Left colon (tissue), 2 donors: ENCODE measurements around the gene COL7A1. TPM values are rescaled to one million over a fixed set of nuclear protein-coding genes. Genes with fewer than 3 reads are reported as not detected.
"Not testable (repeated sequence)": the region's sequence is repeated elsewhere in the genome, so short reads cannot be mapped to it uniquely, and the experiment has no call there.

Source experiments
- ATAC-seq: fragments of 200-7000 bp; cut with Tn5 transposase; one replicate; pipeline ENCODE4 v1.9.1; 2020; ENCODE audit warnings: mild to moderate bottlenecking, moderate library complexity
- DNase-seq, 2 donors: peaks; one replicate each; pipeline ENCODE4 v3.0.0-alpha.2; 2020
- intact Hi-C, 2 donors: fragments of 100-400 bp; cut with DNase I in 1 of 2; cut with micrococcal nuclease in 1 of 2; formaldehyde crosslinking; loops; one replicate each; pipeline versions ENCODE4 v1.11.2 to v1.14.0; 2022; cut with DNase I, micrococcal nuclease
- total RNA-seq, 2 donors: library from RNA; stranded (reverse); fragmentation: NEBNext Ultra II Directional; extraction: Animal tissue kit (Norgen Biotek cat#: 25700); gene quantifications; one replicate each; pipeline ENCODE4 v1.2.1, GENCODE V29; 2021
- donor health status: DM: no; HTN: no; CAD: no.
- donor health status: DM: yes; HTN: yes; CAD: no.

COL7A1 gene
- total RNA-seq, 2 donors from 2014 or later: 4.5 to 5.7 TPM

DNA sequence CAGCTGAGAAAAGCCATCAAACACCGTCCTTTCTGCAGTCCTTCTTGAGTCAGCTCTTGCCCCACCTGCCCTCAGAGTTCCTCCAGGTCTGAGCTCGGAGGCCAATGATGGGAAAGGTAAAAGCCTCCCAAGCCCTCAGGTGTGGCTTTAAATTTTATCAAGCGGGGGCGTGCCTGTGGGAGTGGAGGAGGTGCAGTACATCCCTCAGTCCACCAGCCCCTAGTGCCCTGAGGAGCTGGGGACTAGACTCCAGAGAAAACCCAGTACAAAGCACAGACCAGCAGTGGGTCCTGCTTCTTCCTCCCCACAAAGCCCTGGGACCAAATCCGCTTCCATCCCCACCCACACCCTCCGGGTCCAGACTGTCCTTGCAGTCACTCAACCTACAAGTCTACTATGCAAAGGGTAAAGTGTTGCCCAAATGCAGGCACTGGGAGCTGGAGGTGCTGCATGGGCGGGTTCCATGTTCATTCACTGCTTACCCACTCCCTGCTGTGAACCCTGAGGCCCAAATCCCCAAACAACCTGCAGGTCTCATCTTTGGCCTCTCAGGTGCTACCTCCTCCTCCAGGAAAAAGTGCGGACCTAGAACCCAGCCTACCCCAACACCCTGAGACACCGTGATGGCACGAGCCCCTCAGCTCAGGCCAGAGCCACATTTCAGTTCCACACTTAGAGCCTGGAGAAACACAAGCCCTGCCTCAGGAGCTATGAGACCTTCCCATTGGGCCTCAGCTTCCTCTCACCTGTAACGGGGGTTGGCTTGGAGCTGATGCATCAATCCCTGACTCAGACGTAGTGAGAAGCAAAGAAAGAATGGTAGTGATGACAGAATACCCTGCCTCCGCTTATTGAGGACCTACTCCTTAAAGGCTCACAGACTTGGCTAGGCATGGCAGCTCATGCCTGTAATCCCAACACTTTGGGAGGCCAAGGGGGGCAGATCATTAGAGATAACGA lies 41.0 kb downstream of the COL7A1 start:
- intact Hi-C loops: loop anchor here in 1 of 2 donors (5.0 kb wide), 1 partner anchor 92 kb away; no protein-coding TSS in a partner anchor
- ATAC-seq: no peak
- no peak for DNase-seq

DNA sequence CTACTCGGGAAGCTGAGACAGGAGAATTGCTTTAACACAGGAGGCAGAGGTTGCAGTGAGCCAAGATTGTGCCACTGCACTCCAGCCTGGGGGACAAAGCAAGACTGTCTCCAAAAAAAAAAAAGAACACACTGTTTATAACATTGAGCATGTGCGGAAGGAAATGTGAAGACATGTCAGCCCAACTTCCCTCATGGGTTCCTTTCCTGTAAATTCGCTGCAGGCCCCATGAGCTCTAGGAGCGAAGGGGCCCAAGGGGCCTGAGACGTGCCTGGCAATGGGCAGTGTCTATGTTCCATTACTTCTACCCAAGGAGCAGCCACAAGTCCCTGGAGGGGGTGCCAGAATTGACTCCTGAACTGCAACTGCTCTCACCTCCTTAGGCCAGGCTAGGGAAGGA lies 41.8 kb downstream of the COL7A1 start:
- ATAC-seq (no peak), DNase-seq (no peak)
- intact Hi-C loops: loop anchor here in 1 of 2 donors (5.0 kb wide), 1 partner anchor 91 kb away; no protein-coding TSS in a partner anchor

DNA sequence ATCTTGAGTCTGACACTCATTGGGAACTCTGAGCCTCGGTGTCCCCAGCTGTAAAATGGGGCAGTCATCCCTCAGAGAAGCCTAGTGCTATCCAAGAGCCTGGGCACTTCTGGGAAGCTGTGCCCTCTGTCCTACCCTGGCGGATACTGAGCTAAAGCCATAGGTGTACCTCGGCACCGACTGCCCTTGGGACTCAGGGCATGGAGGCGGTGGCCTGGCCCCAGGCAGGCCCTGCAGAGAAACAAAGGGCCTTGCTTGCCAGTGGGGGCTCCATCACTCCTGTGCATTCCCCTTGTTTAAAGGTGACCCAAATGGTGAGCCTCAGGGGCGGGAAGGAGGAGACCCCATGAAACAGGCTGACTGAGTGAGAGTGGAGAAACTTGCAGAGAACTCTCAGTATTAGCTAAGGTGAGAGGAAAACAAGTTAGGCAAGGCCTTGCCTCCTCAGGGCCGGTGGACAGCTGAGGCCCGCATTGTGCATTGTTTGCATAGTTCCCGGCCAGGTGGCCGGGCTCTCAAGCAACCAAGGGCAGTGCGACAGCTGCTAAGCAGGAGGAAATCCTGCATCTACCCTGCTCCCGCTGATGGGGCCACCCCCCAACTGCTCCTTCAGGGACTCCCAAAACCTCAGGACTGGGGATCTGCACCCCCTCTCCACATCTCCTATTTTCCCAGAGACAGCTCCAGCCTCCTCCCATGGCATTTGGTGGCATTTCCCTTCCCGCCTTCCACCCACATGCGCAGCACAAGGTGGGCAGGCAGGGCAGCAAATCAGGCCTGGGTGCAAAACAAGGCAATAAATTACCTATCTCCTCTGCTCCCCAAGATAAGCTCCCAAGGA lies 42.8 kb downstream of the COL7A1 start:
- intact Hi-C loops: loop anchor here in 1 of 2 donors (5.0 kb wide), 1 partner anchor 90 kb away; no protein-coding TSS in a partner anchor
- DNase-seq (peak in 1 of 2 donors; percentile 38), ATAC-seq (peak; percentile 10)

DNA sequence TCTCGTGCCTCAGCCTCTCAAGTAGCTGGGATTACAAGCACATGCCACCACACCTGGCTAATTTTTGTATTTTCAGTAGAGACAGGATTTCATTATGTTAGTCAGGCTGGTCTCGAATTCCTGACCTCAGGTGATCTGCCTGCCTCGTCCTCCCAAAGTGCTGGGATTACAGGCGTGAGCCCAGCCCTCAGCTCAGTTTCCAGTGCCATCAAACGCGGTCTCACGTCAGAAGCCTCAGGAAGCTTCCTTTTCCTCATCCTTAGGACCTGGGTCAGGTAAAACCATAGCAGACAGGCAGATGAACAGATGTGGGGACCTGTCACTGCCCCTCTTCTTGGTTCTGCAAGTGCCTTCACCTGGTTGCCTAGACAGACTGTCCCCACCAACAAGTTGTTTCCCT lies 43.5 kb downstream of the COL7A1 start:
- not testable (repeated sequence) for ATAC-seq, DNase-seq
- intact Hi-C loops: loop anchor here in 1 of 2 donors (5.0 kb wide), 1 partner anchor 89 kb away; no protein-coding TSS in a partner anchor

DNA sequence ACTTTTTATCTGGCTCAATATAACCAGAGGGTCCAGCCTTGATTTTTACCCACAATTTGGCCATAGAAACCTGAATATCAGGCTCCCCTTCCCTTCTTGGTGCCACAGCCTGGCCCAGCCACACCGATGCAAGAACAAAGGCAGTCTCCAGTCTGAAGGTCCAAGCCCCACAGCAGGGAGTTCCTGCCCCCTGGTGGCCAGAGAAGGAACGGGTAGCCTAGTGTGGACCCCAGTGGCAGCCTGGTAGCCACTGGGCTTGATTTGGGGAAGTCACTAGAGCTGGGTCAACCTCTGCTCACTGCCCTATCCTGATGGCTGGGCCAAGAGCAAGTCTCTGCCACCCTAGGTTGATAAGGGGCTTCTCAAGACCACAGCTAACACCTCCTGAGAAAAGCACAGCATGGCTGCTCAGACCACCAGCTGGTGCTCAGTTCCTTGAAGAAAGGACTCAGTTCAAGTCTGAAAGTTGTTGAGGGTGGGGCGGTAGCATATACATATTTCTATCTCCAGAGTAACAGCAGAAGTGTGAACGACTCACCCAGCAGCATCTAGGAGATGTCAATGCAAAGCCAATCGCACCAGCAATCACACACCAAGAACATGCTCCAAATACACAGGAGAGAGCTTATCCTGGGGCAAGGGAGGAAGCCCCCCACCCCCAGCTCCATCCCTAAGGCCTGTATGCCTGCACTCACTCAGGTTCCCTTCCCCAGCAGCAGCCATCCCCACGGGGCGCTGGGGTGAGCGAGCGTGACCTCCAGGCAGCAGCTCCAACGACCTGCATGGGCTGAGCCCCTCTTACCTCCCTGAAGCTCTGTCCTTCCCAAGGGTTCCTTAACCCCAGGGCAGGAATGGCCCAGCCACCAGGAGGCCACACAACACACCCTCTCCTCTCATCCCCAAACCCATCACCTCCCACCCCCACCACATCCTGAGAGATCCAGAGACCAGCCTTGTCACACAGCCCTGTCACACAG lies 46.1 kb downstream of the COL7A1 start:
- DNase-seq: peak; percentile 69 to 90
- peak; percentile 84 for ATAC-seq
- intact Hi-C loops: loop anchor here in 1 of 2 donors (5.0 kb wide), 2 partner anchors 87 to 147 kb away; no protein-coding TSS in a partner anchor

DNA sequence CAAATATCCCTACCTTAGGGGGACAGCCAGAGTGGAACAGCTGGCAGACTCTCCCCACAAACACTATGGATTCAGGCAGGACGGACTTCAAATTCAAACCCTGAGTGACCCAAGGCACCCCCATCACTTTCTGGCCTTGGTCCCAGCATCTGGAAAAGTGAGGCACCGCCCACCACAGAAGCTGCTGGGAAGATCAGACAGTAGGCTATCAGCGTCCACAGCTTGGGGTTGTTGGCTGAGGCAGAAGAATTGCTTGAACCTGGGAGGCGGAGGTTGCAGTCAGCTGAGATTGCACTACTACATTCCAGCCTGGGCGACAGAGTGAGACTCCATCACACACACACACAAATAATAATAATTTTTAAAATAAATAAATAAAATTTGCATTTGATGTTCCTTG lies 47.0 kb downstream of the COL7A1 start:
- intact Hi-C loops: loop anchor here in 1 of 2 donors (5.0 kb wide), 2 partner anchors 86 to 146 kb away; no protein-coding TSS in a partner anchor
- DNase-seq: no peak
- ATAC-seq: no peak

DNA sequence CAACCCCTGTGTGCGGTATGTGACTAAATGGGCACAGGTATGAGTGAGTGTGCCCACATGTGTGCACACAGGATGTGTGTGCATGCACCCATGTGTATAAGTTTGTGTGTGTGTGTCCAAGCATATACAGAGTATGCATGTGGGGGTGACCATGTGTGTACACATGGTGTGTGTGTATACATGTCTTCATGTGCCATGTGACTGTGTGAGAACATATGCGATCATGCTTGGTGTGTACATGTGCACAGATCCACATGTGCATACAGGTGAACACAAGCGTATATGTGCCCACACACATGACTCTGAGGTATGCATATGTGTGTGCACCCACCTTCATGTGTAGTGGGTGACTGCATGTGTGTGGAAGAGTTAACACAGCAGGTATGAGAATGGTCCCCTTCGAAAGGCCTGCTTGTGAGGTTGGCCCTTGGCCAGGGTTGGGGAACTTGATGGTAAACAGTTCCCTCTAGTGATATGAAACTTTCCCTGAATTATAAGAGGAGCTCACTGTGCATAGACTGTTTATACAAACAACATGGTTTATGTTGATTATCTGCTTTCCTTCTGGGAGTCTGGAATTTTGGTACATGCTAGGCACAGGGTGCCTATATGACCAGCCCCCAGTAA lies 48.8 kb downstream of the COL7A1 start:
- no peak for ATAC-seq
- intact Hi-C loops: loop anchor here in 1 of 2 donors (5.0 kb wide), 2 partner anchors 84 to 144 kb away; no protein-coding TSS in a partner anchor
- DNase-seq: no peak

DNA sequence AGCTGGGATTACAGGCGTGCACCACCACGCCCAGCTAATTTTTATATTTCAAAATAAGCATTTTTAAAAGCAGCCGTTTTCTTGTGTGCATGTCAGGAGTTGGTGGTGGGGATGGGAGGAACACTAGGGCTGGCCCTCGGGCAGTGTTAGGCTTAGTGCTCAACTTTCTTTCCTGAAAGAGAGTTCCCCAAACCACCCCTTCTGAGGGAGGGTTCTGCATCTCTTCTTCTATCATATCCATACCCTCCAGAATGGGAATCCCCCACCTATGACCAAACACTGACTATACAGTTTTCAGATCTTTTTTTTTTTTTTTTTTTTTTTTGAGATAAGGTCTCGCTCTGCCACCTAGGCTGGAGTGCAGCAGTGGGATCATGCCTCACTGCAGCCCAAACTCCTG lies 51.0 kb downstream of the COL7A1 start:
- DNase-seq: no peak
- intact Hi-C loops: no loop called here
- ATAC-seq: no peak

DNA sequence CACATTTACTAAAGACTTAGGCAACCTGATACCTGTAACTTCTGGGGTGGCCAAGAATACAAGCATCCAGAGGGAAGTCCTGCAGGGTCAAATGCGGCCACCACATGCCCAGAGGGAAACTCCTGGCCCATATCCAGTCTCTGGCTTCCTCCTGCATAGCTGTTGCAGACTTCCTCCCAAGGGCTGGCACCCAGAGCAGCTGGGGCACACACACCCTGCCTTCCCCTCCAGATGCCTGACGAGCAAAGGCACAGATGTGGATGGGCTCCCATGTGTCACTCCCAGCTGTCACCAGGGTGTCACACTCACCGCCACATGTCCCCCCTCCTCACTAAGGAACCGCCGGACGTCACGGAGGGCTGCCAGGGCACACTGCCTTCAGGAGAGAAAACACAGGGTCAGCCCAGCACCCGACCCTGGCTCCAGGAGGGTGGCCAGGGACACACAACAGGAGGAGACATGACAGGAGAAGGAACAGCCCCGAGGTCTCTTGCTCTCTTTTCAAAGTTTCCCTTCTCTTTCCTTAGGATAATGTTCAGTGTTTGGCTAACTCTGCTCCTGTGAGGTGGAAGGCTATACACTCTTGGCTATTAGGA lies 51.8 kb downstream of the COL7A1 start:
- DNase-seq: no peak
- ATAC-seq: no peak
- intact Hi-C loops: no loop called here

DNA sequence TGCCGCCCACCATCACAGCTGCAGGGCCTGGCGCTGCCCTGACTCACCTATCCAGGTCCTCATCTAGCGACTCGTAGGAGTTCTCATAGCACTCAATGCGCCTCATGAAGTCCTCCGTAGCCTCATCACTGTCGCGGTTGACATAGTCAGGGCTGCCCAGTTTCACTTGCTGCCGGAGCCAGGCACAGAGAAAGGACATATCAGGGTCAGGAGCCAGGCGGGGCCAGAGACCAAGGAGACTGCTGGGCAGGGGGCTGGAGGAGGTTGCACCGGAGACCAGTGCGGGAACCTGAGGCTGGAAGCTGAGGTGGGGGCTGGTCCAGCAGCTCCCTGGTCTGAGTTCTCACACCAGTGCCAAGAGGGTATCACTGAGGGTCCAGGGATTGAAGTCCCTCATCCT lies 56.7 kb downstream of the COL7A1 start:
- ATAC-seq: no peak
- no peak for DNase-seq
- intact Hi-C loops: no loop called here

DNA sequence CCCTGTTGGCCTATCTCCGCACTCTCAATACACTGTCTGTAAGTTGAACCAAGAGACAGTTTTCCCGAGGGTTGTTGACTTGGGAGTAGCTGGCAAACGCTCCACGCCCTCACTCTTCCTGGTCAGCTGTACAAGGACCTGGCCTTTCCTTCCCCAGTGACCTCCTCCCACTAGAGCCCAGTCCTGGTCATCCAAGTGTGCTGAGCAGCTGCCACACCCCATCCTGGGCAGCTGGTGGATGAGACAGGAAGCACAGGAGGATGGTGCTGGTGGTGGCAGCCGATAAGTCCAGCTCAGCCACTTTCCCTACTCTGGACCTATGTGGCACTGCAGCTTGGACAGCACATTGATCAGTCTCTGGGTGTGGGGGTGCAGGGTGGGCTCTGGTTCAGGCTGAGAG lies 58.3 kb downstream of the COL7A1 start:
- no peak for DNase-seq
- peak; percentile 97 for ATAC-seq
- intact Hi-C loops: no loop called here

DNA sequence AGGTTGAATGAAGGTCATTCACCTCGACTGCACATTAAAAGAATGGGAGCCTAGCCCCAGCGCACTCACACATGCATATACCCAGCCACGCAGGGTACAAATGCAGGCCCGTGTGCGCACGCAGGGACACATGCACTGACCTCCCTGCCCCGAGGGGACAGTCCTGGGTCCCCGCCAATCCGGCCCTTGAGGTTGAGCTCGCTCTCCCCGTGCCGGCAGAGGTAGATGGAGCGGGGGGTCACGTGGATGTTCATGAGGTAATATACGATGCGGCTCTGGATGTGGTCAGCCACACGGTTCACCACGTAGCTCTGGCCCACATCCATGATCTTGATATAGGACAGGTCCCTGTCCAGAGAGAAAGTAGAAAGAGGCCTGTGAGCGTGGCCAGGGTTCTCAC lies 59.0 kb downstream of the COL7A1 start:
- DNase-seq (no peak), ATAC-seq (no peak)
- intact Hi-C loops: no loop called here

DNA sequence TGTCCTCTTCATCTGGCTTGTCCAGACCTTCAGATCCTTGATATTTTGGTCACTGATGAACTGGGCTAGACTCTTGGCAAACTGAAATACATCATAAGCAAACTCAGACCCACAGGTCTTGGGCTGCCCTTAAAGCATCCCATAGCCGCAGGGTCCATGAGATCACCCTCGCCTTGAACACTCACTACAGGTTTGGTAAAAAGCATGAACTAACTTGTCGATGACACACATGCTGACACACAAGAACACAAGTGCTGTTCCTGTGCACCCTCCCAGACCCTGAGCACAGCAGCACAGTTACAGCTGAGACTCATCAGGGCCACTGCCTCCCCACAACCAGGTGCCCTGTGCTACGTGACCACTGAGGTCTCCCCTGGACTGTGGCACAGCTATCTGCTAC lies 59.6 kb downstream of the COL7A1 start:
- DNase-seq (no peak), ATAC-seq (no peak)
- intact Hi-C loops: no loop called here

DNA sequence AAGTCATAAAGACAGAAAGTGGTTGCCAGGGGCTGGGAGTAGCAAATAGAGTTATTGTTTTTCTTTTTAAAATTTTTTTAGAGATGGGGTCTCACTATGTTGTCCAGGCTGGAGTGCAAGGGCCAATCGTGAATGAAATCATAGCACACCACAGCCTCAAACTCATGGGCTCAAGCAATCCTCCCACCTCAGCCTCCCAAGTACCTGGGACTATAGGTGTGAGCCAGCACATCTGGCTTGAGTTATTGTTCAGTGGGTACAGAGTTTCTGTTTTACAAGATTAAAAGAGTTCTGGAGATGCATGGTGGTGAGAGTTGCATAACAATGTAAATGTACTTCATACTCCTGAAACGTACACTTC lies 62.2 kb downstream of the COL7A1 start:
- ATAC-seq (no peak), DNase-seq (no peak)
- intact Hi-C loops: no loop called here

DNA sequence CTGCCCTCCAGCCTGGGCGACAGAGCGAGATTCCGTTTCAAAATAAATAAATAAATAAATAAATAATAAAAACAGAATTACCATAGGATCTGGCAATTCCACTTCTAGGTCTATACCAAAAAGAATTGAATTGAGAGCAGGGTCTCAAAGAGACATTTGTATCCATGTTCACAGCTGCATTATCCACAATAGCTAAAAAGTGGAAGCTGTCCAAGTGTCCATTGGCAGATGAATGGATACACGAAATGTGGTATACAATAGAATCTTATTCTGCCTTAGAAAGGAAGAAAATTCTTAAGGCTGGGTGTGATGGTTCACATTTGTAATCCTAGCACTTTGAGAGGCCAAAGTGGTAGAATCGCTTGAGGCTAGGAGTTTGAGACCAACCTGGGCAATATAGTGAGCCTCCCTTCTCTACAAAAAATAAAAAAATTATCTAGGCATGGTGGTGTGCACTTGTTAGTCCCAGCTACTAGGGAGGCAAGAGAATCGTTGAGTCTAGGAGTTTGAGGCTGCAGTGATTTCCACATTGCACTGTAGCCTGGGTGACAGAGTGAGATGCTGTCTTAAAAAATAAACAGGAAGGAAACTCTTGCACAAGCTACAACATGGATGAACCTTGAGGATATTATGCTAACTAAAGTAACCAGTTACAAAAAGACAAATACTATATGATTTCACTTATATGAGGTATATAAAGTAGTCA lies 62.7 kb downstream of the COL7A1 start:
- DNase-seq (no peak), ATAC-seq (no peak)
- intact Hi-C loops: no loop called here

DNA sequence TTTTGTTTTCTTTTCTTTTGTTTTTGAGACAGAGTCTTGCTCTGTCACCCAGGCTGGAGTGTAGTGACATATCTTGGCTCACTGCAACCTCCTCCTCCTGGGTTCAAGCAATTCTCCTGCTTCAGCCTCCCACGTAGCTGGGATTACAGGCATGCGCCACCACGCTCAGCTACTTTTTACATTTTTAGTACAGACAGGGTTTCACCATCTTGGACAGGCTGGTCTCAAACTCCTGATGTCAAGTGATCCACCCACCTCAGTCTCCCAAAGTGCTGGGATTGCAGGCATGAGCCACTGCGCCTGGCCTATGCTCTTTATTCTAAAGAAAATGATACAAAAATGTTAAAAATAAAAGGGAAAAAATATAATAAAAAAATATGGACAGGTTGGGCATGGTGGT lies 64.4 kb downstream of the COL7A1 start:
- ATAC-seq, DNase-seq, intact Hi-C loops: not testable (repeated sequence)

DNA sequence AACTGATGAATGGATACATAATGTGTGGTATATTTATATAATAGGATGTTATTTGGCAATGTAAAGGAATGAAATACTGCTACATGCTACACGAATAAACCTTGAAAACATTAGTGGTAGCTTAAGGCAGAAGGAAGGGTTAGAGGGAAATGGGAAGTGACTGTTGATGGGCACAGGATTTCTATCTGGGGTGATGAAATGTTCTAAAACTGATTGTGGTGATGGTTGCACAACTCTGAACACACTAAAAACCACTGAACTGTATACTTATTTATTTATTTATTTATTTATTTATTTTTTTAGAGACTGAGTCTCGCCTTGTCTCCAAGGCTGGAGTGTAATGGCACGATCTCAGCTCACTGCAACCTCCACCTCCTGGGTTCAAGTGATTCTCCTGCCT lies 66.4 kb downstream of the COL7A1 start:
- intact Hi-C loops: no loop called here
- no peak for DNase-seq
- no peak for ATAC-seq
